Retinal pigment epithelial cell (primary cell): ENCODE measurements around the gene SF3B2.

ENCODE experiments used
- DNase-seq: peaks from one replicate; pipeline ENCODE4 v3.0.0-alpha.2; 2010; ENCODE audit warnings: low read depth
- H3K4me3 ChIP-seq: 2 replicates; pipeline ENCODE4 v1.5.1; 2011; ENCODE audit warnings: mild to moderate bottlenecking, low read length, control low read depth, moderate library complexity
- CTCF ChIP-seq: conservative IDR thresholded peaks from 2 replicates; pipeline ENCODE4 v1.5.1; 2011; ENCODE audit warnings: low read depth, low read length, control low read depth, inconsistent platforms

The SF3B2 gene

GRCh38 chr11:66012946-66013761, 39.0 kb upstream of the SF3B2 start:
- no peak for DNase-seq
- no peak for TF ChIP-seq CTCF
- H3K4me3 ChIP-seq: no peak overlapping the region

- no peak for DNase-seq
- no peak for TF ChIP-seq CTCF
- no peak overlapping the region for H3K4me3 ChIP-seq
Observed at GRCh38 chr11:66013762-66014100, 38.4 kb upstream of the SF3B2 start.

GRCh38 chr11:66014804-66015453, 37.2 kb upstream of the SF3B2 start:
- DNase-seq: no peak
- no peak for TF ChIP-seq CTCF
- H3K4me3 ChIP-seq: no peak overlapping the region

GRCh38 chr11:66015454-66015881, 36.7 kb upstream of the SF3B2 start:
- TF ChIP-seq CTCF: no peak
- peak; percentile 27 for DNase-seq
- no peak overlapping the region for H3K4me3 ChIP-seq

- H3K4me3 ChIP-seq: no peak overlapping the region
- TF ChIP-seq CTCF: no peak
- DNase-seq: no peak
Observed at GRCh38 chr11:66015936-66016792, 36.0 kb upstream of the SF3B2 start.

- DNase-seq: no peak
Observed at GRCh38 chr11:66016793-66017177, 35.4 kb upstream of the SF3B2 start.

More at GRCh38 chr11:66016793-66017177, 35.4 kb upstream of the SF3B2 start:
- H3K4me3 ChIP-seq: no peak overlapping the region
- no peak for TF ChIP-seq CTCF
